Measurements from ENCODE around the gene SETD6.

GRCh38 chr16:58519707-58520106, 4.4 kb downstream of the SETD6 start:
- no peak for TF ChIP-seq CTCF (IDR thresholded peaks at IDR 0.05)
- TF ChIP-seq POLR2AphosphoS5 (IDR thresholded peaks at IDR 0.05; ENCODE audit: insufficient read depth in 1 of 2, low read depth in 1 of 2), result no peak
